Activated CD4-positive, alpha-beta T cell treated with anti-CD3 and anti-CD28 coated beads, Interleukin-2, amount 50 U/mL, for 48 hours (primary cell): Measurements from ENCODE around the gene RDX.

ENCODE experiments used
- DNase-seq, 2 experiments: peaks; one replicate each; pipeline ENCODE4 v3.0.0-alpha.2; 2020

RDX gene

DNA sequence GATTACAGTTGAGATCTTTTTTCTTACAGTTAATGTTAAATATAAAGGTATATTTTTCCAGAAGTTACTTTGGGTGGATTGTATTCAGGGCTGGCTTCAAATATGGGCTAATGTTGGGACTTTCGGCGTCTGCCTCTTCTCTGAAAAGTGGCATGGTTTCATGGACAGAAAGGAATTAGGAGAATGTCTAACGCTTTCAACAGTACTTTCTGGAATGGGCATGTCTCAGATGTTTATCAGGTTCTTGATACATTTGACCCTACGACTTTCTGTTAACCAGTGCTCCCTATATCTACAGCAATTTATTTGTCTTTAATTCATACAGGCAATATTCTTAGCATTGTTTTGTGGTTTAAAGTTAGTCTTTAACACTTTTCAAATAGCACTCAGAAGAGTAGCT lies 169.5 kb downstream of the RDX start:
- no peak for DNase-seq

DNA sequence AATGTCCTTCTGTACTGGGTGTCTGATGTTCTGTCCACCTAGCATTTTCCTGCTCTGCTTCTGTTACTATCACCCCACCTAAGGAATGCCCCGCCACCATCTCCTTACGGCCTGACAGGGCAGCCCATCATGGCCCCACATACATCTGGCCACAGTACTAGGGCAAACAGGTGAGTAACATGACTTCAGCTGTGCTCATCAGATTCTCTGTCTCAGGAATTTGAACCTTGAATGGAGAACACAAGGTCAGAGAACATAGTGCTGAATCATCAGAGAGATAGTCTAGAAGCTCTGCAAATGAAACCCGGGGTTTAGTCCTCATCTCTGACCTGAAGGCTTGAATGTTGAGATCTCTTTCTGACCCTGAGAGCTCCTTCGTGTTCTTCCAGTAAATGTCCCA lies 170.8 kb downstream of the RDX start:
- no peak for DNase-seq
